Ascending aorta (tissue), 2 donors: ENCODE data around the gene SPACA4. TPM values are rescaled to one million over a fixed set of nuclear protein-coding genes. Genes with fewer than 3 reads are reported as not detected.

ENCODE experiments used
- DNase-seq, 2 donors: peaks; one replicate each; pipeline ENCODE4 v3.0.0-alpha.2; 2019; ENCODE audit warnings: low spot score in 2 of 2
- H3K27ac ChIP-seq, 2 donors: fragments of 200-600 bp; sonication (generic); one replicate each; pipeline ENCODE4 v1.5.1; 2016 to 2017; ENCODE audit warnings: mild to moderate bottlenecking in 1 of 2
- H3K27me3 ChIP-seq: fragments of 200-600 bp; sonication (generic); one replicate; pipeline ENCODE4 v1.5.1; 2017
- H3K36me3 ChIP-seq, 2 donors: fragments of 200-600 bp; sonication (generic); one replicate each; pipeline ENCODE4 v1.5.1; 2016
- H3K4me1 ChIP-seq, 2 donors: fragments of 200-600 bp; sonication (generic); one replicate each; pipeline ENCODE4 v1.5.1; 2016 to 2017; ENCODE audit warnings: mild to moderate bottlenecking in 1 of 2
- H3K4me3 ChIP-seq, 2 donors: fragments of 200-600 bp; sonication (generic); one replicate each; pipeline ENCODE4 v1.5.1; 2016 to 2017; ENCODE audit warnings: mild to moderate bottlenecking in 1 of 2
- H3K9me3 ChIP-seq, 2 donors: fragments of 200-600 bp; sonication (generic); one replicate each; pipeline ENCODE4 v1.5.1; 2016
- intact Hi-C: fragments of 100-400 bp; cut with DNase I; formaldehyde crosslinking; loops from one replicate; pipeline ENCODE4 v1.15.1; 2023
- total RNA-seq: library from RNA; depleted of rRNA; stranded (reverse); fragments of >200 nt; gene quantifications from one replicate; pipeline ENCODE4 v1.1.0, GENCODE V29; 2016
- TF ChIP-seq, protein P1 (sequence below), 3 experiments: fragments of 200-600 bp in 2 of 3; fragments of 450-650 bp in 1 of 3; sonication (generic) in 2 of 3; IDR thresholded peaks; one replicate each; pipeline ENCODE4 v1.5.1; 2016 to 2019; ENCODE audit warnings: antibody characterized with exemption in 3 of 3, mild to moderate bottlenecking in 1 of 3, moderate library complexity in 1 of 3

The SPACA4 gene
- total RNA-seq, 1 donor from 2014 or later: not detected

DNA sequence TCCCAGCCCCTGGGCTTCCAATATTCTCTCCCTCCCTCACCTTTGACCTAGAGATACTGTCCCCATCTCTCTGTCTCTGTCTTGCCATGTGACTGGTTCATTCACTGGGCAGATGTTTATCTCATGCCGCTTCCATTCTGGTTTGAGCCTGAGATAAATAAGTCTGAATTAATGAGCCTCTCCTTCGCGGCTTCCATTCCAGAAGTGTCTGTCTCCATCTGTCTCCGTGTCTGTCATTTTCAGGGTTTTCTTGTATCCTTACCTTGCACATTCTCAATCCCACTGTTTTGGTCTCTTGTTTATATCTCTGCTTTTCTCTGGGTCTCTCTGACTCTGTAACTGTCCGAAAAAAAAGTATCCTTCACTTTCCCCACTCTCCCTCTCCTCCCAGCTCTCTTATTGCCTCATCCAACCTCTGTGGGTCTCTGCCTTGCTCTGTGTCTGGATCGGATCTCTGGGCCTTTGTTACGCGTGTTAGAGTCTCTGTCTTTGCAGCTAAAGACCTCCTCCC is 17.1 kb downstream of the SPACA4 start:
- intact Hi-C loops: loop anchor here (1.0 kb wide), 1 partner anchor 11 kb away; no protein-coding TSS in a partner anchor
- Histone ChIP-seq H3K27me3 (no peaks in the 10 kb centered on the region), H3K4me3 (peak overlapping the region in 1 of 2 donors; percentile 73), H3K36me3 (peaks cover 3 to 18% of the 10 kb centered on the region in 2 donors), H3K4me1 (peaks cover 11 to 21% of the 10 kb centered on the region in 2 donors), H3K9me3 (no peaks in the 10 kb centered on the region), H3K27ac (peak overlapping the region; percentile 58 to 82)
- TF ChIP-seq, protein P1, sequence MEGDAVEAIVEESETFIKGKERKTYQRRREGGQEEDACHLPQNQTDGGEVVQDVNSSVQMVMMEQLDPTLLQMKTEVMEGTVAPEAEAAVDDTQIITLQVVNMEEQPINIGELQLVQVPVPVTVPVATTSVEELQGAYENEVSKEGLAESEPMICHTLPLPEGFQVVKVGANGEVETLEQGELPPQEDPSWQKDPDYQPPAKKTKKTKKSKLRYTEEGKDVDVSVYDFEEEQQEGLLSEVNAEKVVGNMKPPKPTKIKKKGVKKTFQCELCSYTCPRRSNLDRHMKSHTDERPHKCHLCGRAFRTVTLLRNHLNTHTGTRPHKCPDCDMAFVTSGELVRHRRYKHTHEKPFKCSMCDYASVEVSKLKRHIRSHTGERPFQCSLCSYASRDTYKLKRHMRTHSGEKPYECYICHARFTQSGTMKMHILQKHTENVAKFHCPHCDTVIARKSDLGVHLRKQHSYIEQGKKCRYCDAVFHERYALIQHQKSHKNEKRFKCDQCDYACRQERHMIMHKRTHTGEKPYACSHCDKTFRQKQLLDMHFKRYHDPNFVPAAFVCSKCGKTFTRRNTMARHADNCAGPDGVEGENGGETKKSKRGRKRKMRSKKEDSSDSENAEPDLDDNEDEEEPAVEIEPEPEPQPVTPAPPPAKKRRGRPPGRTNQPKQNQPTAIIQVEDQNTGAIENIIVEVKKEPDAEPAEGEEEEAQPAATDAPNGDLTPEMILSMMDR (IDR thresholded peaks at IDR 0.05): no peak
- no peak for DNase-seq

DNA sequence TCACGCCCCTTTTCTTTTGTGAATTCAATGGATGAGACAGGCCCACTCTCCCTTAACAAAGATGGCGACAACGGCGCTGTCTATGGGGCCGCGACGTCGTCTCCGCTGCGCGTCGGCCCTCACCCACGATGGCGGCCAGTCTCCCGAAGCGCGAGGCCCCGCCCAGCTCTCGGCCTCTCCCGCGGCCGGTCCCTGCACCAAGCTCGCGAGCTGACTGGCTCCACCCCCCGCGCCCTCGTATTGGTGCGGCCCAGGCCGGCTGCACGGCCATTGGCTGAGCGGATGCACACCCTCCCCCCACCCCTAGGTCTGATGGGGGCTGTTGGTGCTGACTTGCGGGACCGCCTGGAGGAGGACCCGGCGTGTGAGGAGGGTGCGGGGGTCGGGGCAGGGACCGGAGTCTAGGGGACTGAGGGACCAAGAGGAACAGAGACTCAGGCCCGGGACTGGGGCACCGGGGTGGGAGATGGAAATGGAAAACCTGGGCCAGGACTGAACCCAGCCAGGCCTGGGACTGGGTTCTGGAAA is 17.6 kb downstream of the SPACA4 start:
- no peaks in the 10 kb centered on the region for H3K9me3 ChIP-seq
- TF ChIP-seq, protein P1 (IDR thresholded peaks at IDR 0.05): no peak
- H3K4me3 ChIP-seq: peak overlapping the region; percentile 44 to 73
- intact Hi-C loops: loop anchor here (1.0 kb wide), 1 partner anchor 10 kb away; no protein-coding TSS in a partner anchor
- DNase-seq: peak; percentile 88 to 99
- no peaks in the 10 kb centered on the region for H3K27me3 ChIP-seq
- peaks cover 11 to 21% of the 10 kb centered on the region in 2 donors for H3K4me1 ChIP-seq
- peaks cover 3 to 18% of the 10 kb centered on the region in 2 donors for H3K36me3 ChIP-seq
- H3K27ac ChIP-seq: peak overlapping the region; percentile 60 to 82

DNA sequence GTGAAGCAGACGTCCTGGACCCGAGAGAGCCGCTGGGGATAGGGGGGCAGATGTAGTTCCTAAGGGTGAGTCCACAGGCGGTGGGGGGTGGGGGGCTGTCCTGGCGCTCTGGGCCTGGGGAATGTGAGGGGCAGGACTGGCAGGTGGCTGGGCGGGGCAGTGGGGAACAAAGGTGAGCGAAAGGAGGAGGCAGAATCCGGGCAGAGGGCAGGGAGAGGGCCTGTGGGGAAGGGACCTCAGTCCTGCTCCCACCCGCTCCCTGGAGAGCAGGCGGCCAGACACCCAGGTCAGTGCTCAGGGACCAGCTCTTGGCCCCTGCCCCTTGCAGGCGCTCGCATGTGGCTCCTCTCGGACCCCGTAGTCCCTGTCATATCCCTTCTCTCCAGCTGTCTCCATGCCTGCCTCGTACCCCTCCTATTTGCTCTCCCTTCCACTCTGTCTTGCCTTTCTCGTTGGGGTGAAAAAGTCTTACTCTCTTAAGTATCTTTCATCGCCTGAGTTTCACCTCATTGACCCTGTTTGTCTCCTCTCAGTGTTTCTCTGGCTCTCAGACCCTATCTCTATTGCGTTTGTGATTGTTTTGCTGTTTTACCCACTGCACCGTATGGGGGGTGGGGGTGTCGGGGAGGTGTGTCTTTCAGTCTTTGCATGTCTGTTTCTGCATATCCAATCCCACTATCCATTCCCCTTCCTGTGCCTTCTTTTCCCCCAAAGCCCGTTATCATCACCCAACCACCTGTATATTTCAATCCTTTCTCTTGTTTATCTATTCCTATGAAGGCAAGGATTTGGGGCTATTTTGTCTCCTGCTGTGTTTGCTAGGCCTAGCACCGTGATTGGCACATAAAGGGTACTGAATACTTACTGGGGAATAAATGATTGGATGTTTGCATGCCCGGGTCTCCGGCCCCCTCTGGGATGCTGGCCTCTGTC is 18.5 kb downstream of the SPACA4 start:
- intact Hi-C loops: loop anchor here (1.0 kb wide), 1 partner anchor 9 kb away; no protein-coding TSS in a partner anchor
- TF ChIP-seq, protein P1 (IDR thresholded peaks at IDR 0.05): no peak
- no peak for DNase-seq
- Histone ChIP-seq H3K36me3 (peaks cover 3 to 18% of the 10 kb centered on the region in 2 donors), H3K4me1 (peaks cover 11 to 22% of the 10 kb centered on the region in 2 donors), H3K27ac (peak overlapping the region; percentile 60 to 76), H3K9me3 (no peaks in the 10 kb centered on the region), H3K27me3 (no peaks in the 10 kb centered on the region), H3K4me3 (peak overlapping the region; percentile 44 to 73)

DNA sequence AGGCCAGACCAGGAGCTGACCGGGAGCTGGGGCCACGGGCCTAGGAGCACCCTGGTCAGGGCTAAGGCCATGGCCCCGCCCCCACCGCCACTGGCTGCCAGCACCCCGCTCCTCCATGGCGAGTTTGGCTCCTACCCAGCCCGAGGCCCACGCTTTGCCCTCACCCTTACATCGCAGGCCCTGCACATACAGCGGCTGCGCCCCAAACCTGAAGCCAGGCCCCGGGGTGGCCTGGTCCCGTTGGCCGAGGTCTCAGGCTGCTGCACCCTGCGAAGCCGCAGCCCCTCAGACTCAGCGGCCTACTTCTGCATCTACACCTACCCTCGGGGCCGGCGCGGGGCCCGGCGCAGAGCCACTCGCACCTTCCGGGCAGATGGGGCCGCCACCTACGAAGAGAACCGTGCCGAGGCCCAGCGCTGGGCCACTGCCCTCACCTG is 19.4 kb downstream of the SPACA4 start:
- intact Hi-C loops: no loop called here
- peaks cover 3 to 18% of the 10 kb centered on the region in 2 donors for H3K36me3 ChIP-seq

DNA sequence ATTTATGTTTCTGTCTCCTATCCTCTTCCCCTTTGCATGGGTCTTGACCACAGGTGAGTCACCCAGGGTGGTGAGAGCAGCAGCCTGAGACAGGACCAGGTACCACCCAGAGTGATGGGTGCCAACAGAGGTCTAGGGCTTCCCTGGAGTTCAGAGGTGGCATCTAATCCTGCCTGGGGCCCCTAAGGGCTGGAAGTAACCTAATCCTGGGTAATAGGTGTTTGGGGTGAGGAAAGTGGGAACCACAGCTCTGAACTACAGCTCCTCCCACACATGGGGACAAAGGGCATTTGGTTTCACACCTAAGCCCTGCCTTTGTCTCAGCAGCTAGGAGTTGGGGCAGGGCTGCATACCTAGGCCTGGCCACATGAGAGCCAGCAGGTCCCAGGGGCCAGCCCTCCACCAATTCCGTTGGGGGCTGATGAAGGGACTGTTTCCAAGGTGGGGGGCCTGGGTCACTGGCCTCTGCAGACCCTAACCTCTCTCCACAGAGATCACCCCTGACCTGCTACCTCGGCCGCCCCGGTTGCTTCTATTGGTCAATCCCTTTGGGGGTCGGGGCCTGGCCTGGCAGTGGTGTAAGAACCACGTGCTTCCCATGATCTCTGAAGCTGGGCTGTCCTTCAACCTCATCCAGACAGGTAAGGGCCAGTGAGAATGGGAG is 20.8 kb downstream of the SPACA4 start:
- no peak overlapping the region for H3K4me3 ChIP-seq
- H3K9me3 ChIP-seq: no peaks in the 10 kb centered on the region
- H3K36me3 ChIP-seq: peaks cover 3 to 18% of the 10 kb centered on the region in 2 donors
- TF ChIP-seq, protein P1 (IDR thresholded peaks at IDR 0.05): no peak
- no peaks in the 10 kb centered on the region for H3K27me3 ChIP-seq
- peaks cover 16 to 33% of the 10 kb centered on the region in 2 donors for H3K4me1 ChIP-seq
- intact Hi-C loops: no loop called here
- H3K27ac ChIP-seq: no peak overlapping the region
- no peak for DNase-seq

More for the DNA sequence above, 19.4 kb downstream of the SPACA4 start:
- TF ChIP-seq, protein P1 (IDR thresholded peaks at IDR 0.05): no peak
- no peak overlapping the region for H3K4me3 ChIP-seq
- no peaks in the 10 kb centered on the region for H3K27me3 ChIP-seq
- no peak for DNase-seq
- H3K4me1 ChIP-seq: peaks cover 12 to 27% of the 10 kb centered on the region in 2 donors
- H3K9me3 ChIP-seq: no peaks in the 10 kb centered on the region
- H3K27ac ChIP-seq: no peak overlapping the region
